ENCODE data around the gene HHIP. TPM values are rescaled to one million over a fixed set of nuclear protein-coding genes. Genes with fewer than 3 reads are reported as not detected.

HHIP gene
- total and polyA plus RNA-seq, 2 donors (not counting 1 experiment from before 2014, with no cell fraction given) = 0.39 TPM; not detected in 1

DNA sequence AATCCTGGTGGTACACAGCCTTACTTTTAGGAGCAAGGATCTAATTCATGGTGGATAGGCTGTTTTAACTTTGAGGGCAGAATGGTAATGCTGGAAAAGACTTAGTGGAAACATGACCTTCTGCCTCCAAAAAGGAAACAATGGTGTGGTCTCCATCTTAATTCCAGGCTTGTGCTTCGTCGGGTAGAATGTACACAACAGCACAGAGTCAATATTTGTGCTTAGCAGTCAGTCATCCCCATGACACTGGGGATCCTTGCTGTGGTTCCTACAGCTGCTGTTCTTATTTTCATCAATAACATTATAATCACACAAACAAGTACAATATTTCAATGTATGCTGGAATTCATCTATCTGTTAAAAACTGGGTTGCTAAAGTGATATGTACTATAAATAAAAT lies 104.4 kb downstream of the HHIP start:
- Histone ChIP-seq H3K9ac (ENCODE audit: low read length) (no peak overlapping the region), H3K4me2 (replicated peaks; ENCODE audit: low read depth, low read length, poor library complexity, severe bottlenecking) (no peak overlapping the region), H3K27ac (ENCODE audit: low read length in 2 of 2) (no peak overlapping the region), H3K79me2 (ENCODE audit: control insufficient read depth, insufficient read depth, low read length) (no peaks in the 10 kb centered on the region), H2AFZ (ENCODE audit: insufficient read depth, low read depth, low read length, poor library complexity, severe bottlenecking) (no peak overlapping the region), H3K27me3 (replicated peaks in 1 of 4; ENCODE audit: control extremely low read depth in 1 of 4, control insufficient read depth in 3 of 4, insufficient read depth in 4 of 4, low read length in 3 of 4) (no peaks in the 10 kb centered on the region), H3K4me1 (ENCODE audit: control insufficient read depth in 2 of 2, insufficient read depth in 2 of 2, low read length in 2 of 2) (no peaks in the 10 kb centered on the region), H3K9me3 (ENCODE audit: control extremely low read depth in 1 of 3, control insufficient read depth in 2 of 3, insufficient read depth in 1 of 3, low read length in 2 of 3) (no peaks in the 10 kb centered on the region), H3K4me3 (ENCODE audit: control extremely low read depth in 1 of 5, extremely low read depth in 1 of 5, insufficient read depth in 1 of 5, low read depth in 2 of 5, low read length in 4 of 5) (no peak overlapping the region), H3K36me3 (replicated peaks in 1 of 2; ENCODE audit: control extremely low read depth in 1 of 2, control insufficient read depth in 1 of 2, extremely low read depth in 1 of 2, insufficient read depth in 2 of 2, low read length in 1 of 2) (no peaks in the 10 kb centered on the region), H4K20me1 (ENCODE audit: control insufficient read depth, insufficient read depth, low read length, poor library complexity, severe bottlenecking) (no peaks in the 10 kb centered on the region)
- ATAC-seq (ENCODE audit: low read depth) (no peak), DNase-seq (no peak)
- POLR2A ChIA-PET = no interaction called here
- 100% methylated on average over 2 of the region's 2 CpGs for WGBS (ENCODE audit: insufficient coverage)
- no peak for TF ChIP-seq EZH2 (IDR thresholded peaks at IDR 0.05; ENCODE audit: borderline replicate concordance, insufficient read depth, low read depth, low read length, poor library complexity, severe bottlenecking)
- TF ChIP-seq, protein P1, sequence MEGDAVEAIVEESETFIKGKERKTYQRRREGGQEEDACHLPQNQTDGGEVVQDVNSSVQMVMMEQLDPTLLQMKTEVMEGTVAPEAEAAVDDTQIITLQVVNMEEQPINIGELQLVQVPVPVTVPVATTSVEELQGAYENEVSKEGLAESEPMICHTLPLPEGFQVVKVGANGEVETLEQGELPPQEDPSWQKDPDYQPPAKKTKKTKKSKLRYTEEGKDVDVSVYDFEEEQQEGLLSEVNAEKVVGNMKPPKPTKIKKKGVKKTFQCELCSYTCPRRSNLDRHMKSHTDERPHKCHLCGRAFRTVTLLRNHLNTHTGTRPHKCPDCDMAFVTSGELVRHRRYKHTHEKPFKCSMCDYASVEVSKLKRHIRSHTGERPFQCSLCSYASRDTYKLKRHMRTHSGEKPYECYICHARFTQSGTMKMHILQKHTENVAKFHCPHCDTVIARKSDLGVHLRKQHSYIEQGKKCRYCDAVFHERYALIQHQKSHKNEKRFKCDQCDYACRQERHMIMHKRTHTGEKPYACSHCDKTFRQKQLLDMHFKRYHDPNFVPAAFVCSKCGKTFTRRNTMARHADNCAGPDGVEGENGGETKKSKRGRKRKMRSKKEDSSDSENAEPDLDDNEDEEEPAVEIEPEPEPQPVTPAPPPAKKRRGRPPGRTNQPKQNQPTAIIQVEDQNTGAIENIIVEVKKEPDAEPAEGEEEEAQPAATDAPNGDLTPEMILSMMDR (IDR thresholded peaks at IDR 0.05) = no peak
- Mint-ChIP-seq H3K27me3 (no peaks in the 10 kb centered on the region), H3K4me1 (no peaks in the 10 kb centered on the region), H3K27ac (no peak overlapping the region), H3K9me3 (ENCODE audit: insufficient read depth) (no peaks in the 10 kb centered on the region), H3K4me3 (no peak overlapping the region)
- intact Hi-C loops (cut with micrococcal nuclease) = no loop called here
- CTCF ChIA-PET = no interaction called here

DNA sequence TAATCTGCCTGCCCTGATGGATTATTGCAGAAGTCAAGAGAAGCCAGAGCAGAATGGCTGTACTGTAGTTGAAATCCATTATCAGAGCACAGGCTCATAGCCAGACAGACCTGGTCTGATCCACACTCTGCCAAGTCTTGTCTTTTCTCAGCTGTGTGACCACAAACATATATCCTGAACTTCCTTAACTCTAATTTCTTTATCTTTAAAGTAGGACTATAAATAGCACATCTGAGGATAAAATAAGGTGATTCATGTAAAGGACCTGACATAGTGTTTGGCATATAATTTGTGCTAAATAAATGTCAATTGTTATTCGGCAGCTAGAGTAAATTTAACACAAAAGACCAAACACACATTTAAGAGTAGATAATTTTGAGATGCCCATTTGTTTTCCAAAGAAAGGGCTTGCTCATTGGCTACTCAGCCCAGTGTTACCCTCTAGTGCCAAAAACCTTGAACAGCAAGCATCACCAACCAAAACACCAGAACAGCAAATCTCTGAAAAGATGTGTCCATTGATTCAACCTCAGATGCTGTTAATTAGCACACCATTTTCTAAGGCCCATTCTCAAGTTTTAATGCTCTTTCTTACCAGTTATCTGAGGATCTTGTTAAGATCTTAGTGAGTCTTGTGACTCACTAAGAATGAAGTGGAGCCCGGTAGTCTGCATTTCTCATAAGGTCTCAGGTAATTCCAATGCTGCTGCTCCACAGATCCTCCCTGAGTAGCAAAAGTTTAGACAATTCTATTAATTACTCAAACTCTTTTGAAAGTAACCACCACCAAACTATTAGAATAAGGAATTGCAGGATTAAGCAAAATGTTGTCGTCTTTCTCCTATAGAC lies 108.8 kb downstream of the HHIP start:
- Histone ChIP-seq H4K20me1 (ENCODE audit: control insufficient read depth, insufficient read depth, low read length, poor library complexity, severe bottlenecking) (no peaks in the 10 kb centered on the region), H3K4me2 (replicated peaks; ENCODE audit: low read depth, low read length, poor library complexity, severe bottlenecking) (no peak overlapping the region), H3K9ac (ENCODE audit: low read length) (no peak overlapping the region), H3K79me2 (ENCODE audit: control insufficient read depth, insufficient read depth, low read length) (no peaks in the 10 kb centered on the region), H3K4me1 (ENCODE audit: control insufficient read depth in 2 of 2, insufficient read depth in 2 of 2, low read length in 2 of 2) (no peaks in the 10 kb centered on the region), H3K36me3 (replicated peaks in 1 of 2; ENCODE audit: control extremely low read depth in 1 of 2, control insufficient read depth in 1 of 2, extremely low read depth in 1 of 2, insufficient read depth in 2 of 2, low read length in 1 of 2) (no peaks in the 10 kb centered on the region), H3K9me3 (ENCODE audit: control extremely low read depth in 1 of 3, control insufficient read depth in 2 of 3, insufficient read depth in 1 of 3, low read length in 2 of 3) (no peaks in the 10 kb centered on the region), H3K27ac (ENCODE audit: low read length in 2 of 2) (no peak overlapping the region), H3K27me3 (replicated peaks in 1 of 4; ENCODE audit: control extremely low read depth in 1 of 4, control insufficient read depth in 3 of 4, insufficient read depth in 4 of 4, low read length in 3 of 4) (no peaks in the 10 kb centered on the region), H3K4me3 (ENCODE audit: control extremely low read depth in 1 of 5, extremely low read depth in 1 of 5, insufficient read depth in 1 of 5, low read depth in 2 of 5, low read length in 4 of 5) (no peak overlapping the region), H2AFZ (ENCODE audit: insufficient read depth, low read depth, low read length, poor library complexity, severe bottlenecking) (no peak overlapping the region)
- no peaks in the 10 kb centered on the region for H3K27me3 Mint-ChIP-seq
- H3K9me3 Mint-ChIP-seq (ENCODE audit: insufficient read depth) = no peaks in the 10 kb centered on the region
- ATAC-seq (ENCODE audit: low read depth) (no peak), DNase-seq (no peak)
- WGBS (ENCODE audit: insufficient coverage) = no CpG with 5 or more reads among the region's 3 CpGs
- H3K27ac Mint-ChIP-seq = no peak overlapping the region
- CTCF ChIA-PET = no interaction called here
- H3K4me1 Mint-ChIP-seq = no peaks in the 10 kb centered on the region
- H3K4me3 Mint-ChIP-seq = no peak overlapping the region
- TF ChIP-seq EZH2 (IDR thresholded peaks at IDR 0.05; ENCODE audit: borderline replicate concordance, insufficient read depth, low read depth, low read length, poor library complexity, severe bottlenecking) = no peak
- TF ChIP-seq, protein P1 (IDR thresholded peaks at IDR 0.05) = no peak
- POLR2A ChIA-PET = no interaction called here
- intact Hi-C loops (cut with micrococcal nuclease) = no loop called here

Measured in B cell (primary cell).